ENCODE data around the gene COL13A1. TPM values are rescaled to one million over a fixed set of nuclear protein-coding genes. Genes with fewer than 3 reads are reported as not detected.

COL13A1 gene
- total RNA-seq = 3.3 and 4.9 TPM in 2 replicates

GRCh38 chr10:69801434-69802315 lies at the start of gene COL13A1:
Gene COL13A1 (plus strand): TSS chr10:69801906. CDS start chr10:69802424, 518 bp downstream.

Other genes with a start within 250 kb of the COL13A1 start
- not detected in 2 replicates for gene NEUROG3, start 228.5 kb upstream of the COL13A1 start, total RNA-seq
- gene FAM241B, start 171.7 kb upstream of the COL13A1 start, total RNA-seq = 0.35 TPM in 1 of 2 replicates, not detected in the other